NOMO-1 (cell line): ENCODE data around the gene SIL1.
"Not testable (repeated sequence)": the region's sequence is repeated elsewhere in the genome, so short reads cannot be mapped to it uniquely, and the experiment has no call there.

Experiments
- DNase-seq, 2 experiments: peaks; one replicate each; lab custom pipeline; 2025; ENCODE audit not compliant: unreplicated experiment in 2 of 2; lab: John Stamatoyannopoulos, UW

The SIL1 gene

DNA sequence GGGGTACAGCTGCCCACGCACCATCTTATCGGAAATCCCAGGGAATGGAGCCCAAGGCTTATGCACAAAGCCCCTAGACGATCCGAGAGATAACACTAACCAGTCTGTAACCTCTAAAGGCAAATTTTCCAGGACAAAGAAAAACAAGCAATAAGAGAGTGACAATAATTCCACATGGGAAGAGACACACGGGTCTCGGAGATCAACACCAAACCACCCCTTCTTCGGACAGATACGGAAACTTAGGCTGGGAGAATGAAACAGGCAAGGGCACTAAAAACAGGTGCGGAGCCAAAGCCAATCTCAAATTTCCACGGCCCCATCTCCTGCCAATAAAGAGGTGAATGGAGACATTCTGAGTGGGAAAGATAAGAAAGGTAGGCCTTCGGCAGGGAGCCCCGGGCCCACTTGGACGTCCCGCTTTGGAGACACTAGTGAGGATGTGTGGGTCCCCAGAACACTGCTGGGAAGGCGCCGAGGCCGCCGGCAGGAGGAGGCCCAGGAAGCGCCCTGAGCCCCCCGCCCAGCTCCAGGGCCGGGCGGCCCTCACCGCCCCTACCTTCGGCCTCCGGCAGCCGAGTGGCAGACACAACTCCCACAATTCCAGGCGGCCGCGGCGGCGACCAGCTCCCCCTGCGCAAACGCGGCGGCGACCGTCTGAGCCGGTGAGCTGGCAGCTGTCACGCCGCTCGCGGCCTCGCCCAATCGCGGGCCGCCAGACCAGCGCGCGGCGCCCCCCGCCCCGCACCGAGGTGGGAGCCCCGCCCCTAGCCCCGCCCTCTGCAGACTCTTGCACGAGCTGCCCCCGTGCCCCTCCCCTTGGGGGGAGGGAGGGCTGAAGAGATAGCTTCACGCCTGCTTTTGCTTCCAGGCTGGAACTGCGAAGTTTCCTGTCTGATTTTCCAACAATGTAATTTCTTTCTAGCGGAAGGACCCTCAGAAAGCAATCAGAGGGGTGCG is at the start of gene SIL1:
Gene SIL1, minus strand, starts transcription at position 659 of the 960 bp plus-strand sequence. CDS start 70,525 bp downstream, outside the sequence.
- DNase-seq = peak; percentile 88 to 94

DNA sequence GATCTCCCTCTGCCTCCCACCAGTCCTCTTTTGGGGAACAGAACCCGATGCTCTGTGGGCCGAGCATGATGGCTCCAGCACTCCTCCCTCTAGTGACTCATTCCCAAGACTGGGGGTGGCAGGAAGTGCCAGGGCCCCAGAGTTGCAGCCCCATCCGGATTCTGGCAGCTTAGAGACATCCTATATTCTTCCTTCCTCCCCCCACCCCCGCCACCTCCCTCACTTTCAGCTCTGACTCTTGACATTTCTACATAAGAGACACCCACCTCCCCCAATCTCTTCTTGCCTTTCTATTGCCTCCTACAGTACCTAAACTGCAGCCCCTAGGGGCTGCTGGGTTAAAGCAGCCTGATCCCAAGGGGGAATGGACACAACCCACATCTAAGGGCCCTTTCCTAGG is 48.2 kb upstream of the SIL1 start:
- peak; percentile 76 to 90 for DNase-seq

DNA sequence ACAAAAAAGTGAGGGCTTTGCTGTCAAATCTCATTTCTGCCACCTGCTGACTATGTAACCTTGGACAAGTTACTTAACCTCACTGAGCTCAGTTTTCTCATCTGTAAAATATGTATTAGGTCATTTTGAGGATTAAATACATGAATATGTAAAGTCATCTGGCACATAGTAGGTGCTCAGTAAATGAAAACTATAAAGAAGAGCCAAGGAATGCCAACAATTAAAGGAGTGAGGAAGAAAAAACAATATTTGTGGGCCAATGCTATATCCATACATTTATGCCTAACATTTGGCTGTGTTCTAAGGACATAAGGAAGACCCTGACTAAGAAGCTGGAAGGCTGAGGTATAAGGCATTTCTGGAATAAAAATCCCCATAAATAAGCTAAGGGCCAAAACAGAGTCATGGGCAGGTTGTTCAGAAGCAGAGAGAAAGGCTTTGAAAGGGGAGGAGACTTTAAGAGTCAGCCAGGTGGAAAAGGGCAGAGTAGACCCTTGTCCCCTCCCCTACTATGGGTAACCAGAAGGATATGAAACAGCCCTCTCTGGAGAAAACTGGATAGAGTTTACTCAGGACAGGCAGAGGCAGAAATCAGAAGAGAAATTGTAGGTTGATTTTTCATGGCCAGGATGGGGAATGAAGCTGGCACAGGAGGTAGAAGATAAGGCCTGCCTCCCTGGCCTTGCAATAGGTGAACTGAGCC is 47.6 kb upstream of the SIL1 start:
- no peak for DNase-seq

DNA sequence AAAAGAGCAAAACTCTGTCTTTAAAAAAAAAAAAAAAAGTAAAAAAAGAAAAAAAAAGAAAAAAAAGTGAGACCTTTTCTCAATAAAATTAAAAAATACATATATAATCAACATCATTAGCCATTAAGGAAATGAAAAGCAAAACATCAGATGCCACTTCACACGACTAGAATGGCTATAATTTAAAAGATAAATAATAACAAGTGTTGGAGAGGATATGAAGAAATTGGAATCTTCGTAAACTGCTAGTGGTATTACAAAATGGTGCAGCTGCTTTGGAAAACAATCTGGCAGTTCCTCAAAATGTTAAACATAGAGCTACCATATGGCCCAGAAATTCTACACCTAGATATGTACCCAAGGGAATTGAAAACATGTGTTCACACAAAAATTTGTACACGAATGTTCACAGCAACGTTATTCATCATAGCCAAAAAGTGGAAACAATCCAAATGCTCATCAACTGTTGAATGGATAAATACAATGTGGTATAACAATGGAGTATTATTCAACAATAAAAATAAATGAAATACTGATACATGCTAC is 45.3 kb upstream of the SIL1 start:
- no peak for DNase-seq

DNA sequence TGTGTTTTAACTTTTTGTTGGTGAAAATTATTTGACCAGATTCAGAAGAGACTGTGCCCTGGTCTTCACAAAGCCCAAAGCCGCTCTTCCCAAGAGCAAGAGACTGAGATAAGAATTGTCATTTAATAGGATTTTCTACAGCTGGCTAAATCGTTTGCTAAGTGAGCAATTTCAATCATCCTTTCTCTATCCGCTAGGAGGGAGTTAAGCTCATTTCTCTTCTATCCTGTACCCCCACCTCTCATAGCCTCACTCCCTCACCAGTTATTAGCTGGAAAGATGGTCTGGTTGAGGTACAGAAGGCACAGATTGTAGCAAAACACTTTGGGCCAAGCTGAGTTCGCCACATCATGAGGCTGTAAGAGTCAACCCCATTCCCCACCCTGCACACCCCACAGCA is 43.0 kb upstream of the SIL1 start:
- no peak for DNase-seq

DNA sequence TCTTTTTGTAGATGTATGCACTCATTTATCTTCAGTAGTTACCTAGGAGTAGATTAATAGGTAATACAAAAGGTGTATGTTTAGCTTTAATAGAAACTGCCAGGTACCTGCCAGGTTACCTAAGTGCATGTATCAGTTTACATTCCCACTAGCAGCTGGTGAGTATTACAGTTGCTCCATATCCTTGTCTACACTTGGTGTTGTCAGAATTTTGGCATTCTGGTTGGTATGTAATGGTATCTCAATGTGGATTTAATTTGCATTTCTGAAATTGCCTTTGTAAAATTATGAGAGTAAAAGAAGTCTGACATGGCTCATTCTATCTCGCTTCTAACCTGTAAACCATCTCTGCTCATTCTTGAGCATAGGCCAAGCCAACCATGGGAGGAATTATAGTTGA is 38.3 kb upstream of the SIL1 start:
- DNase-seq = no peak

DNA sequence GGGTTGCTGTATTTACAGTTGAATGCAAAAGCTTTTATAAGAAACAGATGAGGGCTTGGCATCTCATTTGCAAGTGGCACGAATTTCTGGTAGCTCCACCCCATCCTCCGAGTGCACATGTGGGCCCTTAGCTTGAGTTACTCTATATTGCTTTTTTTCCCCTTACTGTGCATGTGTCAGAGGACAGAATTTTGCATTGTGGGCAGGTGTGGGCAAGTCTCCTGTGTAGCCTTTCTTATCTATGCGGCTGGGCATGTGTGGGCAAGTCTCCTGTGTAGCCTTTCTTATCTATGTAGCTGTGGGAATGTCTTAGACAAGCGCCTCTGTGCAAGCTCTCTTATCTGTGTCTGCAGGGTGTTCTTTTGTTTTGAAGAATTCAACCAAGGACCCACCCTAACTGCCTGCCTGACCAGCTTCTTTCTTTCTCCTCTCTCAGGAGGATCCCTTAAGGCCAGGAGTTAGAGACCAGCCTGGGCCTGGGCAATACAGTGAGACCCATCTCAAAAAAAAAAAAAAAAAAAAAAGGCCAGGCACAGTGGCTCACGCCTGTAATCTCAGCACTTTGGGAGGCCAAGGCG is 34.1 kb upstream of the SIL1 start:
- no peak for DNase-seq

DNA sequence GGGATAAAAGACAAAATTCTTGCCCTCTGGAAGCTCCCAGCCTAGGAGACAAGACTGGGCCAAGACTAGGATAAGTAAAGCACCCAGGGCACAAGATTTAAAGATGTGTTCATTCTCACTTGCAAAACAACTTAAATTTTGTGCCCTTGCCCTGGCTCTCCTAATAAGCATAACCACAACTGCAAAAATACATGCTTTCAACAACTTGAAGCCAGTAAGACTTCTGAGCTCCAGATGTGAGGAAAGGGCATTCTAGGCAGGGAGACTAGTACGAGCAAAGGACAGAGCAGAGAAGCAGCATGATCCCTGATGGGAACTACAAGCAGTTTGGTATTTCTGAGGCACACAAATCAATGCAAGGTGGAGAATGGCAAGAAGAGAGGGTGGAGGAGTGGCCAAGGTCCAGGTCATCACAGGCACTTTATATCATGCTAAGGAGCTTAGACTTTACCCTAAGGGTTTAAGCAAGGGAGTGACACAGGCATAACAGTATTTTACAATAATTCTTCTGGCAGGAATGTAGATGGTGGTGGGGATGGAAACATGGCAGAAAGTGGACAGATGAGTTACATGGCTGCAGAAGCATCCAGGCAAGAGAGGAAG is 30.1 kb upstream of the SIL1 start:
- DNase-seq = no peak

DNA sequence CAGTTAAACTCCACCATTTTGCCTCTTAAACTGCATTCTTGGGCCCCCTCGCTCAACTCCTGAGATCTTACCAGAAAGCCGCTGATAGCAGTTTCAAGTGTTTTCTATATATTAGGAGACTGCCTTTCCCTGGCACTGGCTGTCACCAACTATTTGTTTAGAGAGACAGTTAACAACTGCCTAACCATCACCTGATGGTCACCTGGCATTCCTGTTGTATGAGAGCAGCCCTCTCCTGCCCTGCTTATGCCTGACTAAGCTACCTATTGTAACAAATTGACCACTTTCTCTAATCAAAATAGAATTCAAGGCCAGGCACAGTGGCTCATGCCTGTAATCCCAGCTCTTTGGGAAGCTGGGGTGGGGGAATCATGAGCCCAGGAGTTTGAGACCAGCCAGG is 28.0 kb upstream of the SIL1 start:
- no peak for DNase-seq

DNA sequence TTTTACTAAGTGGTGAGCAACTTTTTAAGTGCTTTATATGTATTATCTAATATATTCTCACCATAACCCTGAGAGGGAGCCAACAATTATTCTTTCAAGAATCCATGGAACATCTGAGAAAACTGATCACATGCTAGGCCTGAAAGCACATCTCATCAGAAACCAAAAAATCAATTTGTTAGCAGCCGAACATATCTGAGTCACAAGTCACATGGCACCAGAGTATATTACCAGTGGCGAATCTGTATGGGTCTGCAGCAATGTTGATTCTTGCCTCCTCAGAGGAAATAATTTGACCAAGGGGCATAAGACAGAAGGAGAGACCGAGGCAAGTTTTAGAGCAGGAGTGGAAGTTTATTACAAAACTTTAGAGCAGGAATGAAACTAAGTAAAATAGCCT is 25.3 kb upstream of the SIL1 start:
- DNase-seq = no peak

DNA sequence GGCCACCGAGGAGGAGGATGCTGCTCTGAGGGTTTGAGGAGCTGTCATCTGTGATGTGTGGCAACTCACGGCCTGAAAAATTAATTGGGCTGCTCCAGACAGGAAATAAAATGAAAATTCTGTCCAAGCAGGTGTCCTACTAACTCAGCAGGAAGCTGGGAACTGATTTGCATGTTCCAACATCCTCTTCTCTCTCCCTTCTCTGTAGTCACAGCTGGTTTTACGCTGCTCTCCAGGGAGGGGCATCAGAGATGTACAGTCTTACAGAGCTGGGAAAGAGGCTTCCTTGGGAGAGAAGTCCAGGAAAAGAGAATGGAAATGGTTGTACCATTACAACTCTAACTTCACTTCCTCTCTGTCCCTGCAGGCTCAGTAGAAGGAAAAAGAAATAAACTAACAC is 24.2 kb upstream of the SIL1 start:
- DNase-seq = no peak

DNA sequence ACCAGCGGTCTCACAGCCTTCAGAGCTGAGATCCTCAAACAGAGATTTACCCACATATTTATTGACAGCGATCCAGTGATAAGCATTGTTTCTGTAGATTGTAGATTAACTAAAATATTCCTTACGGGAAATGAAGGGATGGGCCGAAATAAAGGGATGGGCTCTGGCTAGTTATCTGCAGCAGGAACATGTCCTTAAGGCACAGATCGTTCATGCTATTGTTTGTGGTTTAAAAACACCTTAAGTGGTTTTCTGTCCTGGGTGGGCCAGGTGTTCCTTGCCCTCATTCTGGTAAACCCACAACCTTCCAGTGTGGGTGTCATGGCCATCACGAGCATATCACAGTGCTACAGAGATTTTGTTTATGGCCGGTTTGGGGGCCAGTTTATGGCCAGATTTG is 19.9 kb upstream of the SIL1 start:
- not testable (repeated sequence) for DNase-seq

DNA sequence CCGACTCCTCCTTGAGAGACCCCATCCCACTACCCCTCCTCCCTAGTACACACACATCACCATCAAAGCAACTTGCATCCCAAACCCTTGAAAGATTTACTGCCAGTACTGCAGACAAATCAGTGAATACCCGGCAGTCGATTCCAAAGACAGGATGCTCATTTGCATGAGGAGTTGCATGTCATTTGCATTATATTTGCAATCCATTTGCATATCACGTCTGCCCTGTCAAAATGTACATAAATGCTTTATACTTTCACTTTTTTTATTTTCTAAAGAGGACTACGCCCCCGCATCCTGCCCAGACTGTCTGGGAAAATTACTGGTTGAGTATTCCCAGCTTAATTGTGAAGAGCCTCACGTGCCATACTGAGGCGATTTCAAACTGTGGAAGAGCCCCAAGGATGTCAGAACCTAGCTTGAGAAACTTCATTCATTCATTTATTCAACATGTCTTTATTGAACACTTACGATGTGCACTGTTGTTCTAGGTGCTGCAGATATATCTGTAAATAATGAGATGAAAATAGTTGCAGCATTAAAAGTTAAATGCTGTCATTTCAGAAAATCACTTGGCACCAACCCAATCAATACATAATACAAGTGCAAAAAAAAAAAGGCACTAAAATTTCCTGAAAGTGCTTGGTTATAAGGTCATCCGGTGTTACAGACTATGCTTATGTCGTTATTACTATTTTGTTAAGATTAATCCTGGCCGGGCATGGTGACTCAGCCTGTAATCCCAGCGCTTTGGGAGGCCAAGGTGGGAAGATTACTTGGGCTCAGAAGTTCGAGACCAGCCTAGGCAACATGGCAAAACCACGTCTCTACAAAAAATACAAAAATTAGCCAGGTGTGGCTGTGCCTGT is 17.2 kb upstream of the SIL1 start:
- no peak for DNase-seq

DNA sequence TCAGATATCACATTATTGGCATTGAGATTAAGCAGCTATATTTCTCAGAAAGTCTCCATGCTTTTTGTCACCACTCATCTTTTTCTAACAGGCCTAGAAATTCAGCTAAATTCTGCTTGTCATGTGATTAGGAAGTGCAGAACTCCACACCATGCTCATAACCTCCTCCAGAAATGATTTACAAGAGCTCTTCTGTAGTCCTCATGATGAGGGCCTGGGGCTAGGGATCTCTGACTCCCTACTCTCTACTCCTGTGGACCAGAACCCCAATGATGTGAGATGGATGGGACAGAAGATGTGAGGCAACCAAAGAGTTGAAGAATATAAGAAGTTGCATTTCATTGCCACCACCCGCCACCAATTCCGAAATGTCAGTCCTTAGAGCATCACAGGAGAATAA is 16.5 kb upstream of the SIL1 start:
- DNase-seq = no peak

DNA sequence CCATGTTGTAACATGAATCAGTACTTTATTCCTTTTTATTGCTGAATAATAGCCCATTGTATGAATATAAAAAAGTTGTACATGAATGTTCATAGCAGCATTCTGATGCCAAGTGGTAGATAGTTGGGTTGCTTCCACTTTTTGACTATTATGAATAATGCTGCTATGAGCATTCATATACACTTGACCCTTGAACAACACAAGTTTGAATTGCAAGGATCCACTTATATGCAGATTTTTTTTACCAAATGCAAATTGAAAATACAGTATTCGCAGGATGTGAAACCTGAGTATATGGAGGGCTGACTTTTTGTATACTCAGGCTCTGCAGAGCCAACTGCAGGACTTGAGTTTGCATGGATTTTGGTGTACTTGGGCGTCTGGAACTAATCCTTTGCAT is 14.7 kb upstream of the SIL1 start:
- no peak for DNase-seq

DNA sequence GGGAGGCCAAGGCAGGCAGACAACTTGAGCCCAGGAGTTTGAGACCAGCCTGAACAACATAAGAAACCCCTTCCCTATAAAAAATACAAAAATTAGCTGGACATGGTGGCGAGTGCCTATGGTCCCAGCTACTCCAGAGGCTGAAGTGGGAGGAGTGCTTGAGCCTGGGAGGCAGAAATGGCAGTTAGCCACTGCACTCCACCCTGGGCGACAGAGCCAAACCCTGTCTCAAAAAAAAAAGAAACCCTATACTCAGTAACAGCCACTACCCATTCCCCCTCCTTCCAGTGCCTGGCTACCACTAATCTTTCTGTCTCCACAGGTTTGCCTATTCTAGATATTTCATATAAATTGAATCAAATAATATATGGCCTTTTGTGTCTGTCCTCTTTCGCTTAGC is 14.3 kb upstream of the SIL1 start:
- no peak for DNase-seq

DNA sequence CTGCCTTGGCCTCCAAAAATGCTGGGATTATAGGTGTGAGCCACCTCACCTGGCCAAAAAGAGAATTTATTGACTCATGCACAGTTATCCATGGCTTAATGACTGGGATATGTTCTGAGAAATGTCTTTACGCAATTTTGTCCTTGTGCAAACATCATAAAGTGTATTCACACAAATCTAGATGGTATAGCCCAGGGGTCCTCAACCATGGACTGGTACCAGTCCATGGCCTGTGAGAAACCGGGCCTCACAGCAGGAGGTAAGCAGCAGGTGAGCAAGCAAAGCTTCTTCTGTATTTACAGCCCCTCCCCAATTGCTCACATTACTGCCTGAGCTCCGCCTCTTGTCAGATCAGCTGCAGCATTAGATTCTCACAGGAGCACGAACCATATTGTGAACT is 12.4 kb upstream of the SIL1 start:
- no peak for DNase-seq

DNA sequence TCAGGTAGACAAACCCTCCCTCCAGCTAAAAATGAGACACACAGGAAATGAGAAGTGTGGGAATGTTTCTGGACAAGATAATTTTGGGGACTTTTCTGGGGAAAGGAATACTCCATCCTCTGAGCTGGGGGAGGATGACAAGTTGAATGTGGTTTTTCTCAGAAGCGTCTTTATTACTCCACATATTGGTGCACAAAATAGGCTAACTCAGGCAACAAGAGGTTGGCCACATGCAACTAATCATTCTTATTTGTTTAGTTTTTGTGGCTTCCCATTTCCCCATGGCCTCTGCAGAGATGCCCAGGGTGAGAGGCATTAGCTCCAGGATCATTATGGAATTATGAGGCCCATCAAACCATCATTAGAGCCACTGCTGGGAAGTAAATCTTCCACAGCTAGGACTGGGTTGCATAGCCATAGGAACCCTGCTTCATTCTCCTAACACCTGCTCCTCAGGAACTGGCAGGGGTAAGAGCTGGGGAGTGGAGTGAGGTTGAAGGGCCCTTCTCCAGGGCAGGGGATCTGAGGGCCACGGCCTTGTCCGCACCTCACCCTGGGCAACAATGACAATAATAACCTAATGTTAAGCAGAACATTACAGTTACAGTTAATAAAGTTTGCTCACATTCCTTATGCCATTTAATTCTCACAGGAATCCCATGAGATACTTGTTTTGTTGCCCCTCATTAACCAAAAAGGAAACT is 9.3 kb upstream of the SIL1 start:
- no peak for DNase-seq

DNA sequence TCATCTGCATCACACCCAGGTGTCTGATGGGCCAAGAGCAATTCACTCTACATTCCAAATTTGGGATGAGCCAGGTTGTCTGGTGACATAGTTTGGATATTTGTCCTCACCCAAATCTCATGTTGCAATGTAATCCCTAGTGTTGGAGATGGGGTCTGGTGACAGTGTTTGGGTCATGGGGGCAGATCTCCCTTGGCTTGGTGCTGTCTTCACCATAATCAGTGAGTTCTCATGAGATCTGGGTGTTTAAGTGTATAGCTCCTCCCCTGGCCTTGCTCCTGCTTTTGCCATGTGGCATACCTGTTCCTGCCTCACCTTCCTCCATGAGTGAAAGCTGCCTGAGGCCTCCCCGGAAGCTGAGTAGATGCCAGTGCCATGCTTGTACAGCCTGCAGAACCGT is 7.4 kb upstream of the SIL1 start:
- DNase-seq = no peak
